ENCODE measurements around the gene NPLOC4.

Gene NPLOC4

GRCh38 chr17:81636505-81637288, at the start of gene NPLOC4, which contains the start of gene TSPAN10:
Gene NPLOC4 (minus strand): TSS chr17:81637112. CDS start chr17:81636930, 182 bp downstream.
Gene TSPAN10 (plus strand): TSS chr17:81637196. CDS start chr17:81642413, 5,217 bp downstream.
- no peaks in the 10 kb centered on the region for H3K9me2 ChIP-seq (replicated peaks; ENCODE audit: insufficient read depth, low read length)
- no peaks in the 10 kb centered on the region; the same call in 1 of the 2 replicates for H4K20me1 ChIP-seq (ENCODE audit: low read depth, low read length)
- H3K27ac ChIP-seq (ENCODE audit: low read depth, low read length) = peak within 1 kb of the TSS; percentile 31; the same call in 1 of the 2 replicates
- peak within 1 kb of the TSS; percentile 95 for H2AFZ ChIP-seq (ENCODE audit: low read depth, low read length, severe bottlenecking)
- H3F3A ChIP-seq (ENCODE audit: insufficient read depth) = no peaks in the 10 kb centered on the region
- H3K36me3 ChIP-seq (ENCODE audit: low read length) = no peaks in the 10 kb centered on the region
- H3K9ac ChIP-seq (ENCODE audit: low read length) = peak within 1 kb of the TSS; percentile 96
- no peaks in the 10 kb centered on the region for H3K27me3 ChIP-seq (ENCODE audit: low read length)
- peak within 1 kb of the TSS; percentile 86 for H3K4me3 ChIP-seq (ENCODE audit: insufficient read depth, low read length, poor library complexity, severe bottlenecking)
- H3K9me3 ChIP-seq (ENCODE audit: insufficient read depth, low read length) = no peaks in the 10 kb centered on the region
- no peak for TF ChIP-seq EZH2phosphoT487 (conservative IDR thresholded peaks at IDR 0.05; ENCODE audit: low read length)
- TF ChIP-seq CTCF (IDR thresholded peaks at IDR 0.05; ENCODE audit: insufficient read depth, low read length, poor library complexity, severe bottlenecking) = no peak
- peak within 1 kb of the TSS; percentile 93 for H3K4me2 ChIP-seq (ENCODE audit: low read depth, low read length, poor library complexity, severe bottlenecking)
- H3K79me2 ChIP-seq (ENCODE audit: insufficient read depth, low read length) = peaks cover 50% of the 10 kb centered on the region

- no peak overlapping the region for H3K27ac ChIP-seq (ENCODE audit: low read depth, low read length)
- H3K27me3 ChIP-seq (ENCODE audit: low read length) = no peaks in the 10 kb centered on the region
- no peak overlapping the region for H3K9ac ChIP-seq (ENCODE audit: low read length)
- H3K36me3 ChIP-seq (ENCODE audit: low read length) = no peaks in the 10 kb centered on the region
- peaks cover 47% of the 10 kb centered on the region for H3K79me2 ChIP-seq (ENCODE audit: insufficient read depth, low read length)
- no peaks in the 10 kb centered on the region for H3F3A ChIP-seq (ENCODE audit: insufficient read depth)
- no peak overlapping the region for H2AFZ ChIP-seq (ENCODE audit: low read depth, low read length, severe bottlenecking)
- H3K9me3 ChIP-seq (ENCODE audit: insufficient read depth, low read length) = no peaks in the 10 kb centered on the region
- H3K9me2 ChIP-seq (replicated peaks; ENCODE audit: insufficient read depth, low read length) = no peaks in the 10 kb centered on the region
- H4K20me1 ChIP-seq (ENCODE audit: low read depth, low read length) = no peaks in the 10 kb centered on the region
- TF ChIP-seq EZH2phosphoT487 (conservative IDR thresholded peaks at IDR 0.05; ENCODE audit: low read length) = no peak
- no peak for TF ChIP-seq CTCF (IDR thresholded peaks at IDR 0.05; ENCODE audit: insufficient read depth, low read length, poor library complexity, severe bottlenecking)
- H3K4me2 ChIP-seq (ENCODE audit: low read depth, low read length, poor library complexity, severe bottlenecking) = no peak overlapping the region
- no peak overlapping the region for H3K4me3 ChIP-seq (ENCODE audit: insufficient read depth, low read length, poor library complexity, severe bottlenecking)
These were observed 49.7 kb upstream of the NPLOC4 start for GRCh38 chr17:81686614-81687013.

GRCh38 chr17:81685108-81685507, 48.2 kb upstream of the NPLOC4 start:
- Histone ChIP-seq H3K27me3 (ENCODE audit: low read length) (no peaks in the 10 kb centered on the region), H3F3A (ENCODE audit: insufficient read depth) (no peaks in the 10 kb centered on the region), H3K79me2 (ENCODE audit: insufficient read depth, low read length) (peaks cover 49% of the 10 kb centered on the region), H3K9ac (ENCODE audit: low read length) (peak overlapping the region; percentile 86), H3K9me3 (ENCODE audit: insufficient read depth, low read length) (no peaks in the 10 kb centered on the region), H2AFZ (ENCODE audit: low read depth, low read length, severe bottlenecking) (no peak overlapping the region), H4K20me1 (ENCODE audit: low read depth, low read length) (no peaks in the 10 kb centered on the region), H3K4me3 (ENCODE audit: insufficient read depth, low read length, poor library complexity, severe bottlenecking) (peak overlapping the region; percentile 84), H3K36me3 (ENCODE audit: low read length) (no peaks in the 10 kb centered on the region), H3K27ac (ENCODE audit: low read depth, low read length) (no peak overlapping the region), H3K4me2 (ENCODE audit: low read depth, low read length, poor library complexity, severe bottlenecking) (peak overlapping the region; percentile 76), H3K9me2 (replicated peaks; ENCODE audit: insufficient read depth, low read length) (no peaks in the 10 kb centered on the region)
- TF ChIP-seq CTCF (IDR thresholded peaks at IDR 0.05; ENCODE audit: insufficient read depth, low read length, poor library complexity, severe bottlenecking) (no peak), EZH2phosphoT487 (conservative IDR thresholded peaks at IDR 0.05; ENCODE audit: low read length) (no peak)
